ENCODE results near the gene SBSN.
"Not testable (repeated sequence)": the region's sequence is repeated elsewhere in the genome, so short reads cannot be mapped to it uniquely, and the experiment has no call there.

SBSN gene

GRCh38 chr19:35495107-35496064 lies 32.7 kb downstream of the SBSN start:
- no peak overlapping the region for H3K27ac Mint-ChIP-seq
- no peaks in the 10 kb centered on the region for H3K9me3 Mint-ChIP-seq
- peaks cover 1% of the 10 kb centered on the region for H3K4me1 Mint-ChIP-seq (ENCODE audit: low read depth)
- peak; percentile 75 for DNase-seq (ENCODE audit: low spot score)
- H3K27me3 Mint-ChIP-seq (ENCODE audit: low read depth), result peaks cover 18% of the 10 kb centered on the region
- no peaks in the 10 kb centered on the region for H3K36me3 Mint-ChIP-seq (ENCODE audit: low read depth)
- H3K4me3 Mint-ChIP-seq, result no peak overlapping the region

GRCh38 chr19:35493971-35494370 lies 34.1 kb downstream of the SBSN start:
- Mint-ChIP-seq H3K36me3 (ENCODE audit: low read depth) (no peaks in the 10 kb centered on the region), H3K4me1 (ENCODE audit: low read depth) (peaks cover 1% of the 10 kb centered on the region), H3K9me3 (no peaks in the 10 kb centered on the region), H3K27ac (no peak overlapping the region), H3K27me3 (ENCODE audit: low read depth) (peaks cover 20% of the 10 kb centered on the region), H3K4me3 (no peak overlapping the region)
- no peak for DNase-seq (ENCODE audit: low spot score)

- no peaks in the 10 kb centered on the region for H3K9me3 Mint-ChIP-seq
- peaks cover 23% of the 10 kb centered on the region for H3K27me3 Mint-ChIP-seq (ENCODE audit: low read depth)
- no peaks in the 10 kb centered on the region for H3K36me3 Mint-ChIP-seq (ENCODE audit: low read depth)
- H3K4me1 Mint-ChIP-seq (ENCODE audit: low read depth), result peaks cover 1% of the 10 kb centered on the region
- H3K4me3 Mint-ChIP-seq, result no peak overlapping the region
- DNase-seq (ENCODE audit: low spot score), result no peak
- no peak overlapping the region for H3K27ac Mint-ChIP-seq
Observed at GRCh38 chr19:35491836-35492360, 36.2 kb downstream of the SBSN start.

GRCh38 chr19:35490364-35490763 lies 37.7 kb downstream of the SBSN start, which contains the start of gene KRTDAP:
Gene KRTDAP (minus strand): TSS chr19:35490464. CDS start chr19:35490442, 22 bp downstream.
- H3K4me3 Mint-ChIP-seq, result no peak within 1 kb of the TSS
- no peaks in the 10 kb centered on the region for H3K9me3 Mint-ChIP-seq
- H3K27me3 Mint-ChIP-seq (ENCODE audit: low read depth), result peaks cover 23% of the 10 kb centered on the region
- H3K27ac Mint-ChIP-seq, result no peak within 1 kb of the TSS
- H3K4me1 Mint-ChIP-seq (ENCODE audit: low read depth), result peaks cover 1% of the 10 kb centered on the region
- no peak for DNase-seq (ENCODE audit: low spot score)
- no peaks in the 10 kb centered on the region for H3K36me3 Mint-ChIP-seq (ENCODE audit: low read depth)

- peaks cover 2% of the 10 kb centered on the region for H3K4me1 Mint-ChIP-seq (ENCODE audit: low read depth)
Observed at GRCh38 chr19:35488677-35489076, 39.4 kb downstream of the SBSN start.

GRCh38 chr19:35487656-35488182 lies 40.4 kb downstream of the SBSN start:
- no peak for DNase-seq (ENCODE audit: low spot score)
- Mint-ChIP-seq H3K4me1 (ENCODE audit: low read depth) (peaks cover 2% of the 10 kb centered on the region), H3K9me3 (no peaks in the 10 kb centered on the region), H3K27ac (no peak overlapping the region), H3K4me3 (no peak overlapping the region), H3K36me3 (ENCODE audit: low read depth) (no peaks in the 10 kb centered on the region), H3K27me3 (ENCODE audit: low read depth) (peaks cover 18% of the 10 kb centered on the region)

More at GRCh38 chr19:35488677-35489076, 39.4 kb downstream of the SBSN start:
- Mint-ChIP-seq H3K27me3 (ENCODE audit: low read depth) (peaks cover 20% of the 10 kb centered on the region), H3K36me3 (ENCODE audit: low read depth) (no peaks in the 10 kb centered on the region), H3K9me3 (no peaks in the 10 kb centered on the region), H3K27ac (no peak overlapping the region), H3K4me3 (no peak overlapping the region)
- no peak for DNase-seq (ENCODE audit: low spot score)

- Mint-ChIP-seq H3K4me3 (no peak overlapping the region), H3K27ac (no peak overlapping the region), H3K36me3 (ENCODE audit: low read depth) (no peaks in the 10 kb centered on the region), H3K9me3 (no peaks in the 10 kb centered on the region), H3K4me1 (ENCODE audit: low read depth) (peaks cover 2% of the 10 kb centered on the region), H3K27me3 (ENCODE audit: low read depth) (peaks cover 8% of the 10 kb centered on the region)
- no peak for DNase-seq (ENCODE audit: low spot score)
Observed at GRCh38 chr19:35486268-35486708, 41.8 kb downstream of the SBSN start.

- Mint-ChIP-seq H3K27ac (no peak overlapping the region), H3K4me1 (ENCODE audit: low read depth) (peaks cover 2% of the 10 kb centered on the region), H3K9me3 (no peaks in the 10 kb centered on the region), H3K36me3 (ENCODE audit: low read depth) (no peaks in the 10 kb centered on the region), H3K4me3 (no peak overlapping the region), H3K27me3 (ENCODE audit: low read depth) (peaks cover 10% of the 10 kb centered on the region)
- no peak for DNase-seq (ENCODE audit: low spot score)
Observed at GRCh38 chr19:35484252-35485036, 43.7 kb downstream of the SBSN start.

- no peak for DNase-seq (ENCODE audit: low spot score)
- Mint-ChIP-seq H3K27ac (no peak overlapping the region), H3K36me3 (ENCODE audit: low read depth) (no peaks in the 10 kb centered on the region), H3K27me3 (ENCODE audit: low read depth) (peaks cover 10% of the 10 kb centered on the region), H3K9me3 (no peaks in the 10 kb centered on the region), H3K4me1 (ENCODE audit: low read depth) (peaks cover 2% of the 10 kb centered on the region), H3K4me3 (no peak overlapping the region)
Observed at GRCh38 chr19:35483089-35483488, 45.0 kb downstream of the SBSN start.

- Mint-ChIP-seq H3K36me3 (ENCODE audit: low read depth) (no peaks in the 10 kb centered on the region), H3K27ac (no peak overlapping the region), H3K27me3 (ENCODE audit: low read depth) (peaks cover 11% of the 10 kb centered on the region), H3K4me3 (no peak overlapping the region), H3K9me3 (no peaks in the 10 kb centered on the region), H3K4me1 (ENCODE audit: low read depth) (no peaks in the 10 kb centered on the region)
- DNase-seq (ENCODE audit: low spot score), result no peak
Observed at GRCh38 chr19:35478794-35479677, 49.1 kb downstream of the SBSN start.

GRCh38 chr19:35476149-35476548 lies 52.0 kb downstream of the SBSN start:
- no peaks in the 10 kb centered on the region for H3K36me3 Mint-ChIP-seq (ENCODE audit: low read depth)
- no peak overlapping the region for H3K27ac Mint-ChIP-seq
- H3K9me3 Mint-ChIP-seq, result no peaks in the 10 kb centered on the region
- no peak for DNase-seq (ENCODE audit: low spot score)
- no peaks in the 10 kb centered on the region for H3K4me1 Mint-ChIP-seq (ENCODE audit: low read depth)
- H3K4me3 Mint-ChIP-seq, result no peak overlapping the region
- H3K27me3 Mint-ChIP-seq (ENCODE audit: low read depth), result peaks cover 10% of the 10 kb centered on the region

GRCh38 chr19:35474594-35474993 lies 53.5 kb downstream of the SBSN start:
- not testable (repeated sequence) for H3K9me3 Mint-ChIP-seq; H3K27me3 Mint-ChIP-seq (ENCODE audit: low read depth); H3K36me3 Mint-ChIP-seq (ENCODE audit: low read depth); H3K4me1 Mint-ChIP-seq (ENCODE audit: low read depth); H3K4me3 Mint-ChIP-seq; H3K27ac Mint-ChIP-seq; DNase-seq (ENCODE audit: low spot score)

GRCh38 chr19:35474104-35474503 lies 54.0 kb downstream of the SBSN start:
- no peak for DNase-seq (ENCODE audit: low spot score)
- Mint-ChIP-seq H3K36me3 (ENCODE audit: low read depth) (no peaks in the 10 kb centered on the region), H3K9me3 (no peaks in the 10 kb centered on the region), H3K4me1 (ENCODE audit: low read depth) (no peaks in the 10 kb centered on the region), H3K27ac (no peak overlapping the region), H3K27me3 (ENCODE audit: low read depth) (peaks cover 6% of the 10 kb centered on the region), H3K4me3 (no peak overlapping the region)
